GM23338 (cell line): ENCODE data around the gene RASGRF2. TPM values are rescaled to one million over a fixed set of nuclear protein-coding genes. Genes with fewer than 3 reads are reported as not detected.

Source experiments
- ATAC-seq: fragments of 200-7000 bp; cut with Tn5 transposase; 3 replicates; pipeline ENCODE4 v1.9.1; 2020
- DNase-seq: peaks from one replicate; pipeline ENCODE4 v3.0.0-alpha.2; 2015; ENCODE audit warnings: low spot score
- H2AFZ ChIP-seq: fragments of 200-600 bp; sonication (generic); 2 replicates; pipeline ENCODE4 v1.8.0; 2016; ENCODE audit warnings: antibody characterized with exemption, mild to moderate bottlenecking, moderate library complexity
- H3F3A ChIP-seq: fragments of 200-600 bp; sonication (generic); replicated peaks from 2 replicates; pipeline ENCODE4 v1.8.0; 2017; ENCODE audit warnings: antibody characterized with exemption, mixed run types, low read depth
- H3K27ac ChIP-seq: fragments of 200-600 bp; sonication (generic); 2 replicates; pipeline ENCODE4 v1.6.1; 2016; ENCODE audit warnings: low read depth
- H3K27me3 ChIP-seq: fragments of 200-600 bp; sonication (generic); 2 replicates; pipeline ENCODE4 v1.8.0; 2016; ENCODE audit warnings: mild to moderate bottlenecking, mixed run types, moderate library complexity; ENCODE audit not compliant: insufficient read depth
- H3K36me3 ChIP-seq: fragments of 200-600 bp; sonication (generic); 2 replicates; pipeline ENCODE4 v1.8.0; 2016; ENCODE audit warnings: mild to moderate bottlenecking; ENCODE audit not compliant: insufficient read depth
- H3K4me1 ChIP-seq: fragments of 200-600 bp; sonication (generic); 2 replicates; pipeline ENCODE4 v1.8.0; 2016; ENCODE audit warnings: mild to moderate bottlenecking, moderate library complexity; ENCODE audit not compliant: insufficient read depth
- H3K4me2 ChIP-seq: fragments of 200-600 bp; sonication (generic); 2 replicates; pipeline ENCODE4 v1.7.1; 2017; ENCODE audit warnings: mixed run types
- H3K4me3 ChIP-seq: fragments of 200-600 bp; sonication (generic); 2 replicates; pipeline ENCODE4 v1.6.1; 2016; ENCODE audit warnings: mixed run types
- H3K79me2 ChIP-seq: fragments of 200-600 bp; sonication (generic); replicated peaks from 2 replicates; pipeline ENCODE4 v1.8.0; 2017; ENCODE audit warnings: mild to moderate bottlenecking; ENCODE audit not compliant: insufficient read depth
- H3K9me2 ChIP-seq: fragments of 200-600 bp; sonication (generic); 2 replicates; pipeline ENCODE4 v1.8.0; 2017; ENCODE audit not compliant: insufficient read depth
- H4K20me1 ChIP-seq: fragments of 200-600 bp; sonication (generic); replicated peaks from 2 replicates; pipeline ENCODE4 v1.8.0; 2017; ENCODE audit warnings: mild to moderate bottlenecking; ENCODE audit not compliant: insufficient read depth
- H3K27ac Mint-ChIP-seq: 2 replicates; pipeline ENCODE4 v1.8.0; 2020; ENCODE audit warnings: inconsistent platforms, mild to moderate bottlenecking, moderate library complexity, mixed read lengths
- H3K27me3 Mint-ChIP-seq: 3 replicates; pipeline ENCODE4 v1.8.0; 2022; ENCODE audit warnings: low read depth, mild to moderate bottlenecking, moderate library complexity, mixed read lengths, inconsistent platforms; ENCODE audit not compliant: insufficient read depth, poor library complexity
- H3K36me3 Mint-ChIP-seq: 3 replicates; pipeline ENCODE4 v1.8.0; 2021; ENCODE audit warnings: low read depth, mild to moderate bottlenecking, inconsistent platforms, moderate library complexity, mixed read lengths
- H3K4me1 Mint-ChIP-seq: 3 replicates; pipeline ENCODE4 v1.8.0; 2020; ENCODE audit warnings: mild to moderate bottlenecking, inconsistent platforms, mixed read lengths
- H3K4me3 Mint-ChIP-seq: 3 replicates; pipeline ENCODE4 v1.8.0; 2021; ENCODE audit warnings: moderate library complexity, mild to moderate bottlenecking, inconsistent platforms, mixed read lengths
- H3K9me3 Mint-ChIP-seq: 3 replicates; pipeline ENCODE4 v1.8.0; 2020; ENCODE audit warnings: moderate library complexity, mild to moderate bottlenecking, inconsistent platforms, mixed read lengths
- CREB1 ChIP-seq: fragments of 250-450 bp; sonication (Bioruptor Pico); IDR thresholded peaks from 2 replicates; pipeline ENCODE4 v1.5.0; 2020; ENCODE audit warnings: low read depth, mild to moderate bottlenecking, moderate library complexity
- CTCF ChIP-seq, 2 experiments: fragments of 200-600 bp in 1 of 2; sonication (generic) in 1 of 2; conservative IDR thresholded peaks; 2 replicates each; pipeline versions ENCODE4 v1.5.1 to v1.6.1; 2016 to 2017; ENCODE audit warnings: antibody characterized with exemption in 2 of 2, low read depth in 2 of 2, mild to moderate bottlenecking in 2 of 2, moderate library complexity in 1 of 2
- EZH2 ChIP-seq: fragments of 200-600 bp; sonication (generic); IDR thresholded peaks from one replicate; pipeline ENCODE4 v1.8.0; 2017; ENCODE audit warnings: antibody characterized with exemption, mild to moderate bottlenecking, low read depth; ENCODE audit not compliant: unreplicated experiment
- EZH2phosphoT487 ChIP-seq: fragments of 200-600 bp; sonication (generic); IDR thresholded peaks from one replicate; pipeline ENCODE4 v1.8.1; 2018; ENCODE audit warnings: antibody characterized with exemption; ENCODE audit not compliant: unreplicated experiment
- NANOG ChIP-seq: IDR thresholded peaks from 2 replicates; pipeline ENCODE4 v1.6.1; 2016; ENCODE audit warnings: antibody characterized with exemption, borderline replicate concordance
- REST ChIP-seq: IDR thresholded peaks from one replicate; pipeline ENCODE4 v1.6.1; 2018; ENCODE audit warnings: antibody characterized with exemption; ENCODE audit not compliant: unreplicated experiment
- STAT1 ChIP-seq: IDR thresholded peaks from one replicate; pipeline ENCODE4 v1.6.1; 2016; ENCODE audit warnings: antibody characterized with exemption; ENCODE audit not compliant: unreplicated experiment
- ZNF114 ChIP-seq: fragments of 250-450 bp; sonication (Bioruptor Pico); IDR thresholded peaks from 2 replicates; pipeline ENCODE4 v1.5.0; 2020; ENCODE audit warnings: mild to moderate bottlenecking, moderate library complexity
- ZNF331 ChIP-seq: fragments of 250-450 bp; sonication (Bioruptor Pico); IDR thresholded peaks from 2 replicates; pipeline ENCODE4 v1.5.0; 2020; ENCODE audit warnings: low read depth, mild to moderate bottlenecking, moderate library complexity
- ZNF462 ChIP-seq: fragments of 250-450 bp; sonication (Bioruptor Pico); IDR thresholded peaks from 2 replicates; pipeline ENCODE4 v1.5.0; 2020; ENCODE audit warnings: mild to moderate bottlenecking, moderate library complexity
- polyA plus RNA-seq: library from polyadenylated mRNA; unstranded; fragments of >200 nt; fragmentation: Nextera tagmentation; extraction: Ambion mirVana; gene quantifications from 2 replicates; pipeline ENCODE4 v1.2.1, GENCODE V29; 2016
- total RNA-seq: library from RNA; depleted of rRNA; stranded (reverse); fragments of >200 nt; shearing (Covaris generic); gene quantifications from 2 replicates; pipeline ENCODE4 v1.2.3, GENCODE V29; 2014

The RASGRF2 gene
- total and polyA plus RNA-seq, 2 experiments from 2014 or later = 5.0 to 19.2 TPM

GRCh38 chr5:81232464-81233079 is 272.4 kb downstream of the RASGRF2 start:
- H3K4me2 ChIP-seq = peak overlapping the region; percentile 78
- Mint-ChIP-seq H3K27ac (peak overlapping the region; percentile 85), H3K9me3 (no peaks in the 10 kb centered on the region), H3K4me3 (peak overlapping the region; percentile 88), H3K27me3 (peaks cover 2% of the 10 kb centered on the region), H3K4me1 (peaks cover 22% of the 10 kb centered on the region), H3K36me3 (no peaks in the 10 kb centered on the region; the same call in 2 of the 3 replicates)
- H3K36me3 ChIP-seq = no peaks in the 10 kb centered on the region
- no peaks in the 10 kb centered on the region for H3K9me2 ChIP-seq
- H3K4me1 ChIP-seq = peaks cover 28% of the 10 kb centered on the region; the same call in 1 of the 2 replicates
- DNase-seq = no peak
- TF ChIP-seq REST (no peak), EZH2phosphoT487 (no peak), STAT1 (no peak), ZNF462 (CRISPR knock-in tag) (no peak), NANOG (no peak), ZNF114 (CRISPR knock-in tag) (no peak), CTCF (conservative IDR thresholded peaks at IDR 0.05; ENCODE audit: low read depth in 2 of 2) (no peak), CREB1 (CRISPR knock-in tag) (no peak), ZNF331 (CRISPR knock-in tag) (no peak), EZH2 (no peak)
- H4K20me1 ChIP-seq = no peaks in the 10 kb centered on the region; the same call in 1 of the 2 replicates
- no peaks in the 10 kb centered on the region for H3K79me2 ChIP-seq
- peak overlapping the region; percentile 94; the same call in 1 of the 2 replicates for H2AFZ ChIP-seq
- peak; percentile 13; the same call in 2 of the 3 replicates for ATAC-seq
- no peaks in the 10 kb centered on the region for H3F3A ChIP-seq
- 0 out of 2 replicates have a peak overlapping the region, but pooled peaks have one; percentile 37 for H3K27ac ChIP-seq
- peak overlapping the region; percentile 66; the same call in 1 of the 2 replicates for H3K4me3 ChIP-seq
- H3K27me3 ChIP-seq = no peaks in the 10 kb centered on the region
